ENCODE measurements around the gene CRACR2B. TPM values are rescaled to one million over a fixed set of nuclear protein-coding genes. Genes with fewer than 3 reads are reported as not detected.
A peak's percentile ranks its signal among the peaks of the same experiment; 100 is the strongest.

The CRACR2B gene
- total RNA-seq, 1 donor from 2014 or later: 0.53 TPM

GRCh38 chr11:850775-851763 is 23.4 kb downstream of the CRACR2B start:
- Histone ChIP-seq H3K4me3 (ENCODE audit: low read depth, low read length) (no peak overlapping the region), H3K27me3 (ENCODE audit: control insufficient read depth, insufficient read depth, low read length) (no peaks in the 10 kb centered on the region), H3K36me3 (ENCODE audit: control insufficient read depth, insufficient read depth, low read length) (peaks cover 1% of the 10 kb centered on the region)
- no peak for DNase-seq (ENCODE audit: low read depth)
- TF ChIP-seq CTCF (IDR thresholded peaks at IDR 0.05; ENCODE audit: insufficient read depth, low read length, severe bottlenecking): peak; percentile 1
- no peak for FAIRE-seq

- Histone ChIP-seq H3K4me3 (ENCODE audit: low read depth, low read length) (no peak overlapping the region), H3K36me3 (ENCODE audit: control insufficient read depth, insufficient read depth, low read length) (peaks cover 1% of the 10 kb centered on the region), H3K27me3 (ENCODE audit: control insufficient read depth, insufficient read depth, low read length) (no peaks in the 10 kb centered on the region)
- no peak for TF ChIP-seq CTCF (IDR thresholded peaks at IDR 0.05; ENCODE audit: insufficient read depth, low read length, severe bottlenecking)
- FAIRE-seq (no peak), DNase-seq (ENCODE audit: low read depth) (no peak)
Measured at GRCh38 chr11:852762-853161, 25.0 kb downstream of the CRACR2B start.

- H3K36me3 ChIP-seq (ENCODE audit: control insufficient read depth, insufficient read depth, low read length): peaks cover 1% of the 10 kb centered on the region
- H3K4me3 ChIP-seq (ENCODE audit: low read depth, low read length): no peak overlapping the region
- no peak for DNase-seq (ENCODE audit: low read depth)
- no peaks in the 10 kb centered on the region for H3K27me3 ChIP-seq (ENCODE audit: control insufficient read depth, insufficient read depth, low read length)
- no peak for TF ChIP-seq CTCF (IDR thresholded peaks at IDR 0.05; ENCODE audit: insufficient read depth, low read length, severe bottlenecking)
- no peak for FAIRE-seq
Measured at GRCh38 chr11:853682-854448, 26.1 kb downstream of the CRACR2B start.

- H3K36me3 ChIP-seq (ENCODE audit: control insufficient read depth, insufficient read depth, low read length): peaks cover 1% of the 10 kb centered on the region
- no peak for FAIRE-seq
- no peak for DNase-seq (ENCODE audit: low read depth)
- H3K4me3 ChIP-seq (ENCODE audit: low read depth, low read length): no peak overlapping the region
- H3K27me3 ChIP-seq (ENCODE audit: control insufficient read depth, insufficient read depth, low read length): no peaks in the 10 kb centered on the region
- no peak for TF ChIP-seq CTCF (IDR thresholded peaks at IDR 0.05; ENCODE audit: insufficient read depth, low read length, severe bottlenecking)
Measured at GRCh38 chr11:854601-855329, 27.0 kb downstream of the CRACR2B start.

- Histone ChIP-seq H3K27me3 (ENCODE audit: control insufficient read depth, insufficient read depth, low read length) (no peaks in the 10 kb centered on the region), H3K36me3 (ENCODE audit: control insufficient read depth, insufficient read depth, low read length) (peaks cover 1% of the 10 kb centered on the region), H3K4me3 (ENCODE audit: low read depth, low read length) (no peak overlapping the region)
- no peak for DNase-seq (ENCODE audit: low read depth)
- no peak for TF ChIP-seq CTCF (IDR thresholded peaks at IDR 0.05; ENCODE audit: insufficient read depth, low read length, severe bottlenecking)
- no peak for FAIRE-seq
Measured at GRCh38 chr11:855330-855674, 27.6 kb downstream of the CRACR2B start.
